PC-9 (cell line): ENCODE measurements around the gene SLC30A2. TPM values are rescaled to one million over a fixed set of nuclear protein-coding genes. Genes with fewer than 3 reads are reported as not detected.

Source experiments
- BruUV-seq: library from RNA; stranded (reverse); fragments of 400-500 nt; replicated peaks from 2 replicates; lab custom pipeline; 2021; lab: Mats Ljungman, UMichigan
- CTCF ChIA-PET: fragments of 300-600 bp; sonication (Branson Sonifier 250); formaldehyde crosslinking; loops from one replicate; lab custom pipeline; 2022; ENCODE audit warnings: antibody characterized with exemption; lab: Charles Lee
- POLR2A ChIA-PET: fragments of 300-600 bp; sonication (Branson Sonifier 250); formaldehyde crosslinking; loops from one replicate; lab custom pipeline; 2022; ENCODE audit warnings: antibody characterized with exemption; ENCODE audit not compliant: unreplicated experiment; lab: Charles Lee
- DNase-seq, 2 experiments: peaks; one replicate each; pipeline versions ENCODE4 v3.0.0 to v3.0.0-alpha.2; 2015 to 2022; ENCODE audit warnings: mixed read lengths in 1 of 2
- H2AFZ ChIP-seq: fragments of 200-600 bp; sonication (generic); 2 replicates; pipeline ENCODE4 v1.8.1; 2017; ENCODE audit warnings: antibody characterized with exemption
- H3F3A ChIP-seq: fragments of 200-600 bp; sonication (generic); 2 replicates; pipeline ENCODE4 v1.8.1; 2017; ENCODE audit warnings: antibody characterized with exemption, mild to moderate bottlenecking, low read depth; ENCODE audit not compliant: insufficient read depth
- H3K27ac ChIP-seq: fragments of 200-600 bp; sonication (generic); 2 replicates; pipeline ENCODE4 v1.6.1; 2016; ENCODE audit warnings: mixed run types
- H3K27me3 ChIP-seq: fragments of 200-600 bp; sonication (generic); 2 replicates; pipeline ENCODE4 v1.6.1; 2016; ENCODE audit warnings: low read depth, mixed run types; ENCODE audit not compliant: insufficient read depth
- H3K36me3 ChIP-seq: fragments of 200-600 bp; sonication (generic); 2 replicates; pipeline ENCODE4 v1.6.1; 2016; ENCODE audit warnings: low read depth, mixed run types
- H3K4me1 ChIP-seq: fragments of 200-600 bp; sonication (generic); replicated peaks from 2 replicates; pipeline ENCODE4 v1.6.1; 2016; ENCODE audit warnings: mixed run types; ENCODE audit not compliant: insufficient read depth
- H3K4me2 ChIP-seq: fragments of 200-600 bp; sonication (generic); 2 replicates; pipeline ENCODE4 v1.6.1; 2017; ENCODE audit warnings: mixed run types
- H3K4me3 ChIP-seq: fragments of 200-600 bp; sonication (generic); 2 replicates; pipeline ENCODE4 v1.6.1; 2016; ENCODE audit warnings: mixed run types
- H3K79me2 ChIP-seq: fragments of 200-600 bp; sonication (generic); 2 replicates; pipeline ENCODE4 v1.6.1; 2017; ENCODE audit warnings: low read depth, mixed run types
- H3K9me2 ChIP-seq: fragments of 200-600 bp; sonication (generic); 2 replicates; pipeline ENCODE4 v1.8.1; 2017; ENCODE audit warnings: mild to moderate bottlenecking; ENCODE audit not compliant: insufficient read depth
- H3K9me3 ChIP-seq: fragments of 200-600 bp; sonication (generic); 2 replicates; pipeline ENCODE4 v1.8.1; 2016; ENCODE audit warnings: low read depth; ENCODE audit not compliant: insufficient read depth
- H4K20me1 ChIP-seq: fragments of 200-600 bp; sonication (generic); 2 replicates; pipeline ENCODE4 v1.8.1; 2017; ENCODE audit not compliant: insufficient read depth
- CTCF ChIP-seq: fragments of 200-600 bp; sonication (generic); conservative IDR thresholded peaks from 2 replicates; pipeline ENCODE4 v1.6.1; 2017; ENCODE audit warnings: mixed run types, antibody characterized with exemption, mild to moderate bottlenecking, moderate library complexity
- EZH2 ChIP-seq: fragments of 200-600 bp; sonication (generic); IDR thresholded peaks from 2 replicates; pipeline ENCODE4 v1.8.0; 2017; ENCODE audit warnings: antibody characterized with exemption, low read depth
- intact Hi-C: fragments of 100-400 bp; cut with micrococcal nuclease; formaldehyde crosslinking; loops from one replicate; pipeline ENCODE4 v1.10.0; 2022; ENCODE audit not compliant: unreplicated experiment
- total RNA-seq: library from RNA; stranded (reverse); gene quantifications from 2 replicates; pipeline ENCODE4 v1.2.3, GENCODE V29; 2021

SLC30A2 gene
- total RNA-seq, 1 experiment from 2014 or later, result not detected

- no peaks in the 10 kb centered on the region for H3K79me2 ChIP-seq
- ChIA-PET POLR2A (no interaction called here), CTCF (no interaction called here)
- no peaks in the 10 kb centered on the region for H3K4me1 ChIP-seq
- H3F3A ChIP-seq, result no peaks in the 10 kb centered on the region
- intact Hi-C loops, result no loop called here
- TF ChIP-seq CTCF, result no peak
- TF ChIP-seq EZH2, result no peak
- BruUV-seq, result no TSS peak
- H2AFZ ChIP-seq, result no peak overlapping the region
- no peaks in the 10 kb centered on the region for H3K9me2 ChIP-seq
- no peak overlapping the region for H3K4me3 ChIP-seq
- H3K4me2 ChIP-seq, result no peak overlapping the region
- H3K36me3 ChIP-seq, result no peaks in the 10 kb centered on the region
- peaks cover 8% of the 10 kb centered on the region; the same call in 1 of the 2 replicates for H3K27me3 ChIP-seq
- H4K20me1 ChIP-seq, result no peaks in the 10 kb centered on the region
- H3K27ac ChIP-seq, result no peak overlapping the region
- H3K9me3 ChIP-seq, result no peaks in the 10 kb centered on the region
- no peak for DNase-seq
Measured at GRCh38 chr1:26043765-26044164, 2.2 kb downstream of the SLC30A2 start.

- Histone ChIP-seq H3K9me3 (no peaks in the 10 kb centered on the region), H3K79me2 (no peaks in the 10 kb centered on the region), H3K4me3 (no peak overlapping the region), H3K4me1 (no peaks in the 10 kb centered on the region), H3K27me3 (peaks cover 5% of the 10 kb centered on the region; the same call in 1 of the 2 replicates), H3F3A (no peaks in the 10 kb centered on the region), H3K4me2 (no peak overlapping the region), H3K9me2 (no peaks in the 10 kb centered on the region), H3K36me3 (no peaks in the 10 kb centered on the region), H4K20me1 (no peaks in the 10 kb centered on the region), H3K27ac (no peak overlapping the region), H2AFZ (no peak overlapping the region)
- BruUV-seq, result no TSS peak
- DNase-seq, result no peak
- TF ChIP-seq CTCF (no peak), EZH2 (no peak)
- ChIA-PET CTCF (interaction anchor here (0.6 kb wide), 1 partner anchor 15 kb away, joined by 5 read pairs; no protein-coding TSS in a partner anchor), POLR2A (no interaction called here)
- intact Hi-C loops, result no loop called here
Measured at GRCh38 chr1:26041978-26042377, 3.9 kb downstream of the SLC30A2 start.

- Histone ChIP-seq H4K20me1 (no peaks in the 10 kb centered on the region), H3K27me3 (peaks cover 5% of the 10 kb centered on the region; the same call in 1 of the 2 replicates), H3K36me3 (no peaks in the 10 kb centered on the region), H3K4me3 (no peak overlapping the region), H2AFZ (no peak overlapping the region), H3K9me2 (no peaks in the 10 kb centered on the region), H3K27ac (no peak overlapping the region), H3K4me2 (no peak overlapping the region), H3K9me3 (no peaks in the 10 kb centered on the region), H3K4me1 (peaks cover 6% of the 10 kb centered on the region), H3F3A (no peaks in the 10 kb centered on the region), H3K79me2 (no peaks in the 10 kb centered on the region)
- intact Hi-C loops, result no loop called here
- ChIA-PET POLR2A (no interaction called here), CTCF (interaction anchor here (0.6 kb wide), 1 partner anchor 258 kb away, joined by 3 read pairs; no protein-coding TSS in a partner anchor)
- no peak for TF ChIP-seq CTCF
- TF ChIP-seq EZH2, result no peak
- no TSS peak for BruUV-seq
- no peak for DNase-seq
Measured at GRCh38 chr1:26041401-26041800, 4.5 kb downstream of the SLC30A2 start.
